ENCODE results near the gene EFNB3.

EFNB3 gene

GRCh38 chr17:7697828-7698588 lies 7.0 kb upstream of the EFNB3 start:
- no peak for DNase-seq (ENCODE audit: insufficient read length, low spot score)
- FAIRE-seq, result no peak

GRCh38 chr17:7700510-7700909 lies 4.5 kb upstream of the EFNB3 start:
- no peak for DNase-seq (ENCODE audit: insufficient read length, low spot score)
- FAIRE-seq, result no peak

GRCh38 chr17:7701681-7702080 lies 3.3 kb upstream of the EFNB3 start:
- no peak for FAIRE-seq
- no peak for DNase-seq (ENCODE audit: insufficient read length, low spot score)

- no peak for DNase-seq (ENCODE audit: insufficient read length, low spot score)
- FAIRE-seq, result no peak
Measured at GRCh38 chr17:7702776-7703175, 2.2 kb upstream of the EFNB3 start.

- DNase-seq (ENCODE audit: insufficient read length, low spot score) (no peak), FAIRE-seq (no peak)
Measured at GRCh38 chr17:7703584-7704479, 1.2 kb upstream of the EFNB3 start.

GRCh38 chr17:7705269-7706255 lies 560 bp downstream of the EFNB3 start:
- FAIRE-seq (no peak), DNase-seq (ENCODE audit: insufficient read length, low spot score) (no peak)

GRCh38 chr17:7706631-7707354 lies 1.8 kb downstream of the EFNB3 start:
- no peak for DNase-seq (ENCODE audit: insufficient read length, low spot score)
- no peak for FAIRE-seq

- FAIRE-seq (no peak), DNase-seq (ENCODE audit: insufficient read length, low spot score) (no peak)
Measured at GRCh38 chr17:7707446-7707845, 2.4 kb downstream of the EFNB3 start.

GRCh38 chr17:7707858-7708750 lies 3.1 kb downstream of the EFNB3 start:
- DNase-seq (ENCODE audit: insufficient read length, low spot score) (no peak), FAIRE-seq (no peak)

- no peak for DNase-seq (ENCODE audit: insufficient read length, low spot score)
Measured at GRCh38 chr17:7709031-7709430, 4.0 kb downstream of the EFNB3 start.

GRCh38 chr17:7710301-7710700 lies 5.3 kb downstream of the EFNB3 start:
- FAIRE-seq (peak; percentile 26), DNase-seq (ENCODE audit: insufficient read length, low spot score) (no peak)

More at GRCh38 chr17:7709031-7709430, 4.0 kb downstream of the EFNB3 start:
- FAIRE-seq, result no peak

- DNase-seq (ENCODE audit: insufficient read length, low spot score) (no peak), FAIRE-seq (no peak)
Measured at GRCh38 chr17:7711051-7711755, 6.2 kb downstream of the EFNB3 start.

GRCh38 chr17:7712111-7712771 lies 7.2 kb downstream of the EFNB3 start:
- no peak for DNase-seq (ENCODE audit: insufficient read length, low spot score)

GRCh38 chr17:7713782-7714181 lies 8.8 kb downstream of the EFNB3 start:
- no peak for FAIRE-seq

More at GRCh38 chr17:7712111-7712771, 7.2 kb downstream of the EFNB3 start:
- no peak for FAIRE-seq

GRCh38 chr17:7714721-7715594 lies 10.0 kb downstream of the EFNB3 start:
- no peak for DNase-seq (ENCODE audit: insufficient read length, low spot score)

More at GRCh38 chr17:7713782-7714181, 8.8 kb downstream of the EFNB3 start:
- no peak for DNase-seq (ENCODE audit: insufficient read length, low spot score)

GRCh38 chr17:7715936-7716886 lies 11.2 kb downstream of the EFNB3 start:
- no peak for DNase-seq (ENCODE audit: insufficient read length, low spot score)
- peak; percentile 36 for FAIRE-seq

More at GRCh38 chr17:7714721-7715594, 10.0 kb downstream of the EFNB3 start:
- FAIRE-seq, result no peak
